CD4-positive, alpha-beta memory T cell (primary cell): Measurements from ENCODE around the gene MAP7. TPM values are rescaled to one million over a fixed set of nuclear protein-coding genes. Genes with fewer than 3 reads are reported as not detected.

Experiments used
- CTCF ChIA-PET: fragments of 350-600 bp; sonication (Branson Sonifier 250); formaldehyde crosslinking; loops from one replicate; lab custom pipeline; 2021; ENCODE audit warnings: inconsistent platforms; ENCODE audit not compliant: partially characterized antibody; lab: Charles Lee
- POLR2A ChIA-PET: fragments of 350-600 bp; sonication (Branson Sonifier 250); formaldehyde crosslinking; loops from one replicate; lab custom pipeline; 2021; ENCODE audit not compliant: partially characterized antibody; lab: Charles Lee
- DNase-seq, 5 donors: peaks; one replicate each; pipeline versions ENCODE4 v3.0.0 to v3.0.0-alpha.2; 2020 to 2022; ENCODE audit warnings: mixed read lengths in 1 of 5
- H3K27ac ChIP-seq: one replicate; pipeline ENCODE4 v1.7.0; 2013; ENCODE audit warnings: low read depth, low read length
- H3K27me3 ChIP-seq: 2 replicates; pipeline ENCODE4 v1.7.0; 2013; ENCODE audit warnings: mild to moderate bottlenecking, low read length, moderate library complexity; ENCODE audit not compliant: insufficient read depth
- H3K36me3 ChIP-seq: 2 replicates; pipeline ENCODE4 v1.7.0; 2013; ENCODE audit warnings: mild to moderate bottlenecking, low read length, moderate library complexity; ENCODE audit not compliant: insufficient read depth
- H3K4me1 ChIP-seq: 2 replicates; pipeline ENCODE4 v1.7.0; 2013; ENCODE audit warnings: mild to moderate bottlenecking, low read length, moderate library complexity; ENCODE audit not compliant: insufficient read depth
- H3K4me3 ChIP-seq, 2 donors: one replicate each; pipeline ENCODE4 v1.7.0; 2013; ENCODE audit warnings: low read length in 2 of 2, mild to moderate bottlenecking in 1 of 2
- H3K9me3 ChIP-seq, 2 donors: one replicate each; pipeline ENCODE4 v1.7.0; 2013; ENCODE audit warnings: low read length in 2 of 2, control low read depth in 1 of 2; ENCODE audit not compliant: control insufficient read depth in 1 of 2
- H3K27ac Mint-ChIP-seq, 7 donors: one replicate each; pipeline ENCODE4 v1.8.0; 2020 to 2021; ENCODE audit warnings: mixed read lengths in 7 of 7, mild to moderate bottlenecking in 6 of 7, inconsistent platforms in 3 of 7, moderate library complexity in 3 of 7
- H3K27me3 Mint-ChIP-seq, 2 donors: one replicate each; pipeline ENCODE4 v1.8.0; 2020 to 2021; ENCODE audit warnings: mixed read lengths in 2 of 2
- H3K36me3 Mint-ChIP-seq, 2 donors: one replicate each; pipeline ENCODE4 v1.8.0; 2020 to 2021; ENCODE audit warnings: mixed read lengths in 2 of 2, inconsistent platforms in 1 of 2, mild to moderate bottlenecking in 1 of 2
- H3K4me1 Mint-ChIP-seq, 4 donors: one replicate each; pipeline ENCODE4 v1.8.0; 2020 to 2021; ENCODE audit warnings: mixed read lengths in 4 of 4, mild to moderate bottlenecking in 1 of 4
- H3K4me3 Mint-ChIP-seq, 8 donors: one replicate each; pipeline ENCODE4 v1.8.0; 2020 to 2021; ENCODE audit warnings: mixed read lengths in 8 of 8, mild to moderate bottlenecking in 7 of 8, moderate library complexity in 6 of 8, inconsistent platforms in 3 of 8
- H3K9me3 Mint-ChIP-seq, 8 donors: one replicate each; pipeline ENCODE4 v1.8.0; 2020 to 2021; ENCODE audit warnings: mixed read lengths in 8 of 8, mild to moderate bottlenecking in 5 of 8, inconsistent platforms in 3 of 8, moderate library complexity in 1 of 8
- intact Hi-C: fragments of 100-400 bp; cut with micrococcal nuclease; formaldehyde crosslinking; loops from one replicate; pipeline ENCODE4 v1.15.1; 2023
- polyA plus RNA-seq, 2 donors: library from polyadenylated mRNA; unstranded; fragments of 300-500 nt; fragmentation: Illumina TruSeq; gene quantifications; one replicate each; pipeline ENCODE4 v1.2.3, GENCODE V29; 2021
- total RNA-seq, 2 experiments: library from RNA; stranded (reverse); gene quantifications; one replicate each; pipeline ENCODE4 v1.2.3, GENCODE V29; 2021

MAP7 gene
- total and polyA plus RNA-seq, 4 experiments from 2014 or later = 0.55 to 1.5 (median 0.65) TPM

DNA sequence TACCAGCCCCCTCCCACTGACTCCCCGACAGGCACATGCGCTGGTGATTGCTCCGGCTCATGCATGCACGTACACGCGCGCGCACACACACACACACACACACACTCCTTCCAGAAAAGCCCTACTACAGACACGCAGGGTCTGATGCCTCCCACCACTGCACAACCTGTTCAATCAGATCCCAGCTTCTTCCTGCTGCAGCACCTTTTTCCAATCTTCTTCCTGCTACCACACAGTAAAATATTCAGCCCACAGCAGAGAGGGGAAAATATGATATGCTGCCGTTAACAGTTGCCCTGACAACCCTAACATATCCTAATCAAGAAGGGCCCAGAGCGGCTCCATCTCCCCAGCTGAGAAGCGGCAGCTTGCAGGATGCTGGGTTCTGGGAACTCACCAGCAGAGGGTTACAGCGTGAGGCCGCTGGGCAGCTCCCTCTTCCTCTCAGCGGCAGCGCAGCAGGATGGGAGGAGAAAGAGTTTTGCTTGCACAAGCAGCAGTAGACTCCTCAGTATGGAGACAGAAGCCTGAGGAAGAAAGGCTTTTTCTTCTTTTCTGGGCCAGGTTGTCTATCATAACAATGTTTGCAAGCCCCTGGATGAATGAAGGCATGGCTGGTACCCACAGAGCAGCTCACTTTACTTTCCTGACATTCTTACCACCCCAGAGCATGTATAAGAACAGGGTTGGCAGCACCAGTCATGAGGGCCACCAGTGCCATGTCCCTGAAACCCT lies 23.9 kb downstream of the MAP7 start:
- peak overlapping the region in 4 of 7 donors; percentile 5 to 48 (median 24) for H3K27ac Mint-ChIP-seq

DNA sequence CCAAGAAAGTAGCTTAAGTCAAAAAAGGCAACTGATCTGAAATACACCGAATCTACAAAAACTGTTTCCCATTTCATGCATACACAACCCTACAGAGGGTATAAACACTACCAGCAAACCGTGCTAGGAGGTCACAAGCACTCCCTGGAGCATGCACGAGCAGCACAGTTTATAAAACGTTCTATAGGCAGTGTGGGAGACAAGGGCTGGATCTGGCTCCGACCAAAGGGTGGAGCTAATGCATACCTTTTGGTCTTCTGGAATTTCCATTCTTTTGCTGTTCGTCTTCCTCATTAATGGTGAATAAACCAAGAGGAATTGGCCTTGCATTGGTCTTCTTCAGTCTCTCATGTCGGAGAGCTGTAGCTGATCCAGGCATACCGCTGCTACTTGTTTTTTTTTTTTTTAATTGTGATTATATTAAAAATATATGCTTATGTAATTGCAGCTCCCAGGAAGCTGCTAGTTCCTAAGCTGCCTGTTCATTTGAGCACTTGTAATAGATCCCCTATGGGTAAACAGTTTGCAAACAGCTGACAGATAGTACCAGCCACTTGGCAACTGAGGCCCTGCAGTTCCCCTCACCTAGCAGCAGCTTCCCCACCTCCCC lies 24.5 kb downstream of the MAP7 start:
- Mint-ChIP-seq H3K27me3 (peaks cover 1 to 2% of the 10 kb centered on the region in 2 donors), H3K4me3 (peak overlapping the region in 3 of 8 donors; percentile 2 to 45 (median 33)), H3K9me3 (no peaks in the 10 kb centered on the region), H3K27ac (peak overlapping the region in 1 of 7 donors; percentile 48), H3K36me3 (no peaks in the 10 kb centered on the region), H3K4me1 (peaks cover 8 to 10% (median 9%) of the 10 kb centered on the region in 4 donors)
- Histone ChIP-seq H3K27ac (no peak overlapping the region), H3K4me3 (no peak overlapping the region), H3K27me3 (no peaks in the 10 kb centered on the region), H3K36me3 (no peaks in the 10 kb centered on the region), H3K9me3 (no peaks in the 10 kb centered on the region), H3K4me1 (peaks cover 9% of the 10 kb centered on the region)
- ChIA-PET POLR2A (interaction anchor here (0.9 kb wide), 1 partner anchor 38 kb away, joined by 4 read pairs; no protein-coding TSS in a partner anchor), CTCF (no interaction called here)
- DNase-seq = no peak
- intact Hi-C loops = no loop called here

More for the DNA sequence above, 23.9 kb downstream of the MAP7 start:
- Mint-ChIP-seq H3K27me3 (peaks cover 1 to 2% of the 10 kb centered on the region in 2 donors), H3K4me3 (peak overlapping the region in 7 of 8 donors; percentile 1 to 45 (median 33)), H3K36me3 (no peaks in the 10 kb centered on the region), H3K9me3 (no peaks in the 10 kb centered on the region), H3K4me1 (peaks cover 8 to 10% (median 9%) of the 10 kb centered on the region in 4 donors)
- peaks cover 9% of the 10 kb centered on the region for H3K4me1 ChIP-seq
- H3K9me3 ChIP-seq = no peaks in the 10 kb centered on the region
- H3K4me3 ChIP-seq = no peak overlapping the region
- DNase-seq = peak in 2 of 5 donors; percentile 10 to 12
- H3K36me3 ChIP-seq = no peaks in the 10 kb centered on the region
- no peak overlapping the region for H3K27ac ChIP-seq
- CTCF ChIA-PET = no interaction called here
- POLR2A ChIA-PET = interaction anchor here (0.9 kb wide), 1 partner anchor 37 kb away, joined by 4 read pairs; no protein-coding TSS in a partner anchor
- intact Hi-C loops = no loop called here
- no peaks in the 10 kb centered on the region for H3K27me3 ChIP-seq

DNA sequence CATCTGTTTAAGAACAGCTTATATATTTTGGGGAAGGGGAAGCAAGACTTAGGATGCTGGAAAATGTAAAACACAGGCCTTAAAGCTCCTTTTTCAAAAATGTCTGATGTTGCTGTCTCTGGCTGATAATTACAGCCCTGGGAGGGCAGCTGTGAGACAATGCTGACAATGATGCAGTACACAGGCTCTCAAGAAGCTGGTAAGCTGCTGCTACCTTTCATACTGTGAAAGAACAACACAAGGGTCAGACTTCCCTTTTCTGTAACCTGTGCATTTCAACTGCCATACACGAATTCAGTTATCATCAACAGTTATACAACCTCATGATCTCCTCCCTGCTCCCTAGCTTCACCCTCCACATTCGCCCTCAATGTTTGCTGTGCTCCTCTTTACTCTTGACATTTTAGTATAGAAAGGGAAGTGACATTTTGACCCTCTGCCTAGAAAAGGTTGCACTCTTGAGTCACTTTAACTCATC lies 25.2 kb downstream of the MAP7 start:
- peaks cover 9% of the 10 kb centered on the region for H3K4me1 ChIP-seq
- no peaks in the 10 kb centered on the region for H3K27me3 ChIP-seq
- no peaks in the 10 kb centered on the region for H3K9me3 ChIP-seq
- ChIA-PET POLR2A (no interaction called here), CTCF (no interaction called here)
- intact Hi-C loops = no loop called here
- Mint-ChIP-seq H3K9me3 (no peaks in the 10 kb centered on the region), H3K27me3 (peaks cover 1 to 2% of the 10 kb centered on the region in 2 donors), H3K27ac (peak overlapping the region in 1 of 7 donors; percentile 3), H3K4me1 (peaks cover 8 to 10% (median 9%) of the 10 kb centered on the region in 4 donors), H3K36me3 (no peaks in the 10 kb centered on the region), H3K4me3 (no peak overlapping the region)
- no peaks in the 10 kb centered on the region for H3K36me3 ChIP-seq
- DNase-seq = no peak
- H3K27ac ChIP-seq = no peak overlapping the region
- no peak overlapping the region for H3K4me3 ChIP-seq

DNA sequence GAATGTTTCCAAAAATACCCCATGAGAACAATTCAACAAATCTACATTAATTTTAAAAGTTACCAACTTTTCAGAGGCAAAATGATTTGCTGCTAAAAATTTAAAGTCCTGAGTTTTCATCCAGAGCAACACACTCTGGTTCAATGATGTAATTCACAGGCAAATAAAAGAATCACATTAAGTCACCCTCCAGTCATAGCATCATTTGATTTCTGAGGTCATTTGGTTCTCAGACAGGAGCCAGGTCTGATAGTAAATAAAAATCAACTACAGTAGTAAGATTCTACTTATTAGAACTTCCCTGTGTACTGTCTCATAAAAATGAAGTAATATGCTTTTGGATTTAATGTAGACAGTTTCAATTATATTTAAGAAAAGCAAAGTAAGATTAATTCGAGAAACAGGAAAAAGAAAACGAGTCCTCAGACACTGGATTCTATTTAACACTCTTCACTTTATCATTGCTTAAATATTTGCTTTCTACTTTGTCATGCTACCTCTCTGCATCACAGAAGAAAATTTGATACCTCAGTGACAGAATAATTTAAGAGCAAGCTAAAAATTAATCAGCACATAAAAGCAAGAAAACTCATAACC lies 25.8 kb downstream of the MAP7 start:
- Mint-ChIP-seq H3K36me3 (no peaks in the 10 kb centered on the region), H3K4me1 (peaks cover 8 to 10% (median 9%) of the 10 kb centered on the region in 4 donors), H3K27ac (no peak overlapping the region), H3K9me3 (no peaks in the 10 kb centered on the region), H3K4me3 (no peak overlapping the region), H3K27me3 (peaks cover 1 to 2% of the 10 kb centered on the region in 2 donors)
- CTCF ChIA-PET = no interaction called here
- Histone ChIP-seq H3K27ac (no peak overlapping the region), H3K36me3 (no peaks in the 10 kb centered on the region), H3K9me3 (no peaks in the 10 kb centered on the region), H3K4me3 (no peak overlapping the region), H3K27me3 (no peaks in the 10 kb centered on the region), H3K4me1 (peaks cover 9% of the 10 kb centered on the region)
- no peak for DNase-seq
- POLR2A ChIA-PET = no interaction called here
- intact Hi-C loops = no loop called here

DNA sequence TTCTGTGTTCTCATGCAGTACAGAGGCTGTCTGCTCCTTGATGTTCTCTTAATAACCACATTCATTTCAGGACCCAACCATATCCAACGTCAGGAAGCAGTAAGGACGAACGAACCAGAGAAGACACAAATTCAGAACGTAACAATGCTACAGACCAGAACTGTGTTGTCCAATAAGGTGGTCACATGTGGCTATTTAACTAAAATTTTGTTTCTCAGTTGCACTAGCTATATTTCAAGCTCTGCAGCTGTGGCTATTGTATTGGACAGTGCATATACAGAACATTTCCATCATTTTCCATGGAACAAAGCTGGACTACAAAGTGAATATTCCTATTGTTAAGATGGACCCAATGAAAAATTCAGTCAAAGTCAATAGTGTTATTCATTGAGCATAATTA lies 27.0 kb downstream of the MAP7 start:
- no peak overlapping the region for H3K27ac Mint-ChIP-seq
- Histone ChIP-seq H3K9me3 (no peaks in the 10 kb centered on the region), H3K36me3 (no peaks in the 10 kb centered on the region), H3K27me3 (no peaks in the 10 kb centered on the region), H3K27ac (no peak overlapping the region), H3K4me3 (no peak overlapping the region), H3K4me1 (peaks cover 9% of the 10 kb centered on the region)
- CTCF ChIA-PET = no interaction called here
- no peaks in the 10 kb centered on the region for H3K36me3 Mint-ChIP-seq
- DNase-seq = no peak
- POLR2A ChIA-PET = no interaction called here
- no peaks in the 10 kb centered on the region for H3K9me3 Mint-ChIP-seq
- peaks cover 8 to 10% (median 9%) of the 10 kb centered on the region in 4 donors for H3K4me1 Mint-ChIP-seq
- no peak overlapping the region for H3K4me3 Mint-ChIP-seq
- H3K27me3 Mint-ChIP-seq = peaks cover 1 to 4% of the 10 kb centered on the region in 2 donors
- intact Hi-C loops = no loop called here

DNA sequence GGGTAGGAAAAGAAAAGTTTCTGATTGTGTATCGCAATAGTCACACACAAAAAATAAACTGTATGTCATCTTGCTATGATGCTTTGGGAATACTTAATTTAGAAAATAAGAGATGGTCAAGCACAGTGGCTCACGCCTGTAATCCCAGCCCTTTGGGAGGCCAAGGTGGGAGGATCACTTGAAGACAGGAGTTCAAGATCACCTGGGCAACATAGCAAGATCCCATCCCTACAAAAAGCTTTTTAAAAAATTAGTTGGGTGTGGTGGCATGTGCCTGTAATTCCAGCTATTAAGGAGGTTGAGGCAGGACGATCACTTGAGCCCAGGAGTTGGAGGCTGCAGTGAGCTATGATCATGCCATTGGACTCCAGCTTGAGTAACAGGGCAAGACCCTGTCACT lies 27.6 kb downstream of the MAP7 start:
- intact Hi-C loops = no loop called here
- Mint-ChIP-seq H3K4me1 (peaks cover 8 to 10% (median 9%) of the 10 kb centered on the region in 4 donors), H3K27me3 (peaks cover 1 to 4% of the 10 kb centered on the region in 2 donors), H3K4me3 (no peak overlapping the region), H3K27ac (no peak overlapping the region), H3K9me3 (no peaks in the 10 kb centered on the region), H3K36me3 (no peaks in the 10 kb centered on the region)
- H3K36me3 ChIP-seq = no peaks in the 10 kb centered on the region
- no peak for DNase-seq
- H3K4me1 ChIP-seq = peaks cover 9% of the 10 kb centered on the region
- H3K27ac ChIP-seq = no peak overlapping the region
- CTCF ChIA-PET = no interaction called here
- peaks cover 3% of the 10 kb centered on the region for H3K27me3 ChIP-seq
- H3K4me3 ChIP-seq = no peak overlapping the region
- POLR2A ChIA-PET = no interaction called here
- H3K9me3 ChIP-seq = no peaks in the 10 kb centered on the region

DNA sequence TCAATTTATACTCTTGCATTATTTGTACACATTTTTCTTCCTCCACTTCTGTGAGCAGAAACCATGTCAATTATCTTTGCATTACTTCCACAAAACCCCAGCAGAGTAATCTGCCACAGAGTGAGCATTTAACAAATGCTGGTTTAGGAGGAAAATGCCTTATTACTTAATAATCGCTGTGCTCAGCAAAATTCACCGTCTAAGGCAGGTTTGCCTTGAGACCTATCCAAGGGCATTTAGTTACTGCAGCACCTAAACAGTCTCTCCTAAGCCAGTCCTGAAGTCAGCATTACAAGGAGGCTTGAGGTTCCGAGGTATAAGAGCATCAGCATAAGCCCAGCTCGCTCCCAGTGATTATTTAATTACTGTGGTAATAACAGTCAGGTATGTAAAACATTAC lies 28.3 kb downstream of the MAP7 start:
- no peak overlapping the region for H3K4me3 Mint-ChIP-seq
- POLR2A ChIA-PET = no interaction called here
- Histone ChIP-seq H3K9me3 (no peaks in the 10 kb centered on the region), H3K4me1 (peaks cover 9% of the 10 kb centered on the region), H3K27me3 (peaks cover 5% of the 10 kb centered on the region), H3K4me3 (no peak overlapping the region), H3K36me3 (no peaks in the 10 kb centered on the region), H3K27ac (no peak overlapping the region)
- no peak for DNase-seq
- H3K4me1 Mint-ChIP-seq = peaks cover 8 to 10% (median 9%) of the 10 kb centered on the region in 4 donors
- H3K9me3 Mint-ChIP-seq = no peaks in the 10 kb centered on the region
- intact Hi-C loops = no loop called here
- no peaks in the 10 kb centered on the region for H3K36me3 Mint-ChIP-seq
- CTCF ChIA-PET = no interaction called here
- H3K27me3 Mint-ChIP-seq = peaks cover 3 to 4% of the 10 kb centered on the region in 2 donors
- H3K27ac Mint-ChIP-seq = no peak overlapping the region
